HepG2 (cell line): ENCODE results near the gene TTC39B. TPM values are rescaled to one million over a fixed set of nuclear protein-coding genes. Genes with fewer than 3 reads are reported as not detected.

Experiments used
- ASH2L ChIP-seq: fragments of 300-600, 200-600 bp; sonication (generic); IDR thresholded peaks from 2 replicates; pipeline ENCODE4 v1.7.0; 2017; ENCODE audit warnings: low read depth, mild to moderate bottlenecking, moderate library complexity, mixed read lengths, low read length; ENCODE audit not compliant: insufficient read length
- FOSL2 ChIP-seq: sonication (generic); formaldehyde crosslinking; IDR thresholded peaks from 2 replicates; pipeline ENCODE4 v1.4.0; 2020; ENCODE audit warnings: missing genetic modification reagents
- FOXK2 ChIP-seq: fragments of 450-650 bp; IDR thresholded peaks from 2 replicates; pipeline ENCODE4 v1.6.1; 2016
- MED1 ChIP-seq: sonication (generic); formaldehyde crosslinking; IDR thresholded peaks from 2 replicates; pipeline ENCODE4 v1.4.0; 2020; ENCODE audit warnings: missing genetic modification reagents
- NR1H2 ChIP-seq: sonication (generic); formaldehyde crosslinking; IDR thresholded peaks from 2 replicates; pipeline ENCODE4 v1.8.1; 2022; ENCODE audit warnings: low read depth, missing genetic modification reagents, borderline replicate concordance
- PHB2 ChIP-seq: fragments of 450-650 bp; IDR thresholded peaks from 2 replicates; pipeline ENCODE4 v1.6.1; 2018; ENCODE audit not compliant: partially characterized antibody
- RARA ChIP-seq: IDR thresholded peaks from 2 replicates; pipeline ENCODE4 v1.6.1; 2016; ENCODE audit warnings: missing genetic modification reagents, missing compliant biosample characterization
- SIX1 ChIP-seq: sonication (generic); formaldehyde crosslinking; IDR thresholded peaks from 2 replicates; pipeline ENCODE4 v1.4.0; 2020; ENCODE audit warnings: missing genetic modification reagents, borderline replicate concordance
- TARDBP ChIP-seq: sonication (generic); formaldehyde crosslinking; IDR thresholded peaks from 2 replicates; pipeline ENCODE4 v1.8.0; 2022; ENCODE audit warnings: mild to moderate bottlenecking, missing genetic modification reagents
- ZFY ChIP-seq: sonication (generic); formaldehyde crosslinking; IDR thresholded peaks from 2 replicates; pipeline ENCODE4 v1.4.0; 2020; ENCODE audit warnings: missing genetic modification reagents
- ZNF224 ChIP-seq: sonication (generic); formaldehyde crosslinking; IDR thresholded peaks from 2 replicates; pipeline ENCODE4 v1.5.0; 2020; ENCODE audit warnings: mild to moderate bottlenecking, missing genetic modification reagents
- ZNF496 ChIP-seq: sonication (generic); formaldehyde crosslinking; IDR thresholded peaks from 2 replicates; pipeline ENCODE4 v1.8.1; 2023; ENCODE audit warnings: mild to moderate bottlenecking, moderate library complexity, missing genetic modification reagents; ENCODE audit not compliant: insufficient replicate concordance
- ZNF672 ChIP-seq: sonication (generic); formaldehyde crosslinking; IDR thresholded peaks from 2 replicates; pipeline ENCODE4 v1.8.1; 2022; ENCODE audit warnings: missing genetic modification reagents
- ZNF749 ChIP-seq: sonication (generic); formaldehyde crosslinking; IDR thresholded peaks from 2 replicates; pipeline ENCODE4 v1.8.0; 2022; ENCODE audit warnings: mild to moderate bottlenecking, missing genetic modification reagents, moderate library complexity, borderline replicate concordance
- polyA plus RNA-seq, 8 experiments: library from polyadenylated mRNA; depleted of rRNA in 3 of 8; stranded (reverse) in 7 of 8; unstranded in 1 of 8; fragments of >200 nt; fragmentation: Illumina TruSeq in 4 of 8; extraction: Trizol in 4 of 8; gene quantifications; 2 replicates each; pipeline versions ENCODE4 v1.2.1 to v1.2.3, GENCODE V29; 2011 to 2016; ENCODE audit warnings: low read depth in 4 of 8, missing spikeins in 1 of 8, mixed read lengths in 1 of 8; ENCODE audit not compliant: insufficient read depth in 1 of 8
- total RNA-seq, 5 experiments: library from RNA; depleted of rRNA; stranded (reverse); fragments of >200 nt; fragmentation: Illumina TruSeq; extraction: Trizol; gene quantifications; 2 replicates each; pipeline ENCODE4 v1.2.3, GENCODE V29; 2016; ENCODE audit warnings: low read depth in 1 of 5
- TF ChIP-seq, protein P1 (sequence below): sonication (generic); formaldehyde crosslinking; conservative IDR thresholded peaks from 2 replicates; pipeline ENCODE4 v1.5.0; 2020; ENCODE audit warnings: missing genetic modification reagents
- TF ChIP-seq, protein P2 (sequence below): sonication (generic); formaldehyde crosslinking; IDR thresholded peaks from 2 replicates; pipeline ENCODE4 v1.8.0; 2022; ENCODE audit warnings: mild to moderate bottlenecking, missing genetic modification reagents, moderate library complexity
- TF ChIP-seq, protein P3 (sequence below): sonication (generic); formaldehyde crosslinking; conservative IDR thresholded peaks from 2 replicates; pipeline ENCODE4 v1.4.0; 2020; ENCODE audit warnings: mild to moderate bottlenecking, missing genetic modification reagents, moderate library complexity
- TF ChIP-seq, protein P4 (sequence below): sonication (generic); formaldehyde crosslinking; IDR thresholded peaks from 2 replicates; pipeline ENCODE4 v1.4.0; 2020; ENCODE audit warnings: missing genetic modification reagents; ENCODE audit errors: not compliant biosample characterization
- TF ChIP-seq, protein P5 (sequence below): IDR thresholded peaks from 2 replicates; pipeline ENCODE4 v1.4.0; 2020; ENCODE audit warnings: mild to moderate bottlenecking, missing genetic modification reagents

The TTC39B gene
- total and polyA plus RNA-seq, 2 of the 13 experiments (the other 11 are each of a cell fraction or from before 2014, with no cell fraction given), result 14.3 to 19.4 TPM

DNA sequence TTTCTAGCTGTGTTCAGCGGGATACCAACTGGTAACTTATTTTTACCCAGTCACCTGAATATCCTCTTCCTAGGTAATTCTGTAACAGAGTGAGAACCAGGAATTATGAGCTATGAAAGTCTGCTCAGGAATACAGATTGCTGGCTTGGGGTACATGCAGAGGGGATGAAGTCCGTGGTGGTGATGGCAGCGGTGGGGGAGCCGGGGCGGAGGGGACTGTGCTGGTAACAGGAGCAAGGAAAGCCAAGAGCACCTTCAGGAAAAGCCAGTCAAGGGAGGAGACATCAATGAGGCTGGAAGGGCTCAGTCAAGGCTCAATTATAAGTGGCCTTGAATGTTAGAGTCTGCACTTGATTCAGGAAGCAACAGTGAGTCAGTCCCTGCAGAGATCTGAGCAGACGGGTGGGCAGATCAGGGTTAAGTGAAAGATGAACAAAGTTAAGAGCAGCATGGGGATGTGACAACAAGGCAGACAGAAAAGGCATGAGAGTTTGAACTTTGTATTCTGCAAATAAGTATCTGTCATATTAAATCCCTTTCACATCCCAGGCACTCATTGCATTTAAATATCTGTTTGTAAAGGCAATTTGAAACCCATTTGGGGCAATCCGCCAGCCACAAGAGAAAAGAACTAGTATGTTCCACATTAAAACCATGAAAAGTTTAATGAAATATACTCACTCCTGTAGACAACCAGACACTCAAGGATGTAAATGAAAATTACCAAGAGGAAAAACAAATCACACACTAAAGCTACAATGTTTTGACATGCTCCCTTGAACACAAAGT is 101.2 kb downstream of the TTC39B start (continued):
- TF ChIP-seq ZFY (CRISPR knock-in tag) (no peak), RARA (CRISPR knock-in tag) (0 out of 2 replicates have a peak, but pooled peaks have one; percentile 6), SIX1 (CRISPR knock-in tag) (peak; percentile 29; the same call in 1 of the 2 replicates), MED1 (CRISPR knock-in tag) (0 out of 2 replicates have a peak, but pooled peaks have one; percentile 26), PHB2 (no peak), FOSL2 (CRISPR knock-in tag) (0 out of 2 replicates have a peak, but pooled peaks have one; percentile 30), ZNF224 (no peak), NR1H2 (CRISPR knock-in tag) (no peak), ZNF672 (CRISPR knock-in tag) (no peak), ZNF496 (CRISPR knock-in tag) (no peak), FOXK2 (0 out of 2 replicates have a peak, but pooled peaks have one; percentile 27), ZNF749 (CRISPR knock-in tag) (no peak), TARDBP (CRISPR knock-in tag) (no peak), ASH2L (no peak)
- TF ChIP-seq, protein P1, sequence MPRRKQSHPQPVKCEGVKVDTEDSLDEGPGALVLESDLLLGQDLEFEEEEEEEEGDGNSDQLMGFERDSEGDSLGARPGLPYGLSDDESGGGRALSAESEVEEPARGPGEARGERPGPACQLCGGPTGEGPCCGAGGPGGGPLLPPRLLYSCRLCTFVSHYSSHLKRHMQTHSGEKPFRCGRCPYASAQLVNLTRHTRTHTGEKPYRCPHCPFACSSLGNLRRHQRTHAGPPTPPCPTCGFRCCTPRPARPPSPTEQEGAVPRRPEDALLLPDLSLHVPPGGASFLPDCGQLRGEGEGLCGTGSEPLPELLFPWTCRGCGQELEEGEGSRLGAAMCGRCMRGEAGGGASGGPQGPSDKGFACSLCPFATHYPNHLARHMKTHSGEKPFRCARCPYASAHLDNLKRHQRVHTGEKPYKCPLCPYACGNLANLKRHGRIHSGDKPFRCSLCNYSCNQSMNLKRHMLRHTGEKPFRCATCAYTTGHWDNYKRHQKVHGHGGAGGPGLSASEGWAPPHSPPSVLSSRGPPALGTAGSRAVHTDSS (CRISPR knock-in tag), result no peak
- TF ChIP-seq, protein P2, sequence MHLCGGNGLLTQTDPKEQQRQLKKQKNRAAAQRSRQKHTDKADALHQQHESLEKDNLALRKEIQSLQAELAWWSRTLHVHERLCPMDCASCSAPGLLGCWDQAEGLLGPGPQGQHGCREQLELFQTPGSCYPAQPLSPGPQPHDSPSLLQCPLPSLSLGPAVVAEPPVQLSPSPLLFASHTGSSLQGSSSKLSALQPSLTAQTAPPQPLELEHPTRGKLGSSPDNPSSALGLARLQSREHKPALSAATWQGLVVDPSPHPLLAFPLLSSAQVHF (CRISPR knock-in tag), result no peak
- TF ChIP-seq, protein P3, sequence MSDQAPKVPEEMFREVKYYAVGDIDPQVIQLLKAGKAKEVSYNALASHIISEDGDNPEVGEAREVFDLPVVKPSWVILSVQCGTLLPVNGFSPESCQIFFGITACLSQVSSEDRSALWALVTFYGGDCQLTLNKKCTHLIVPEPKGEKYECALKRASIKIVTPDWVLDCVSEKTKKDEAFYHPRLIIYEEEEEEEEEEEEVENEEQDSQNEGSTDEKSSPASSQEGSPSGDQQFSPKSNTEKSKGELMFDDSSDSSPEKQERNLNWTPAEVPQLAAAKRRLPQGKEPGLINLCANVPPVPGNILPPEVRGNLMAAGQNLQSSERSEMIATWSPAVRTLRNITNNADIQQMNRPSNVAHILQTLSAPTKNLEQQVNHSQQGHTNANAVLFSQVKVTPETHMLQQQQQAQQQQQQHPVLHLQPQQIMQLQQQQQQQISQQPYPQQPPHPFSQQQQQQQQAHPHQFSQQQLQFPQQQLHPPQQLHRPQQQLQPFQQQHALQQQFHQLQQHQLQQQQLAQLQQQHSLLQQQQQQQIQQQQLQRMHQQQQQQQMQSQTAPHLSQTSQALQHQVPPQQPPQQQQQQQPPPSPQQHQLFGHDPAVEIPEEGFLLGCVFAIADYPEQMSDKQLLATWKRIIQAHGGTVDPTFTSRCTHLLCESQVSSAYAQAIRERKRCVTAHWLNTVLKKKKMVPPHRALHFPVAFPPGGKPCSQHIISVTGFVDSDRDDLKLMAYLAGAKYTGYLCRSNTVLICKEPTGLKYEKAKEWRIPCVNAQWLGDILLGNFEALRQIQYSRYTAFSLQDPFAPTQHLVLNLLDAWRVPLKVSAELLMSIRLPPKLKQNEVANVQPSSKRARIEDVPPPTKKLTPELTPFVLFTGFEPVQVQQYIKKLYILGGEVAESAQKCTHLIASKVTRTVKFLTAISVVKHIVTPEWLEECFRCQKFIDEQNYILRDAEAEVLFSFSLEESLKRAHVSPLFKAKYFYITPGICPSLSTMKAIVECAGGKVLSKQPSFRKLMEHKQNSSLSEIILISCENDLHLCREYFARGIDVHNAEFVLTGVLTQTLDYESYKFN, result peak; percentile 66
- TF ChIP-seq, protein P4, sequence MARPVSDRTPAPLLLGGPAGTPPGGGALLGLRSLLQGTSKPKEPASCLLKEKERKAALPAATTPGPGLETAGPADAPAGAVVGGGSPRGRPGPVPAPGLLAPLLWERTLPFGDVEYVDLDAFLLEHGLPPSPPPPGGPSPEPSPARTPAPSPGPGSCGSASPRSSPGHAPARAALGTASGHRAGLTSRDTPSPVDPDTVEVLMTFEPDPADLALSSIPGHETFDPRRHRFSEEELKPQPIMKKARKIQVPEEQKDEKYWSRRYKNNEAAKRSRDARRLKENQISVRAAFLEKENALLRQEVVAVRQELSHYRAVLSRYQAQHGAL (CRISPR knock-in tag), result no peak
- TF ChIP-seq, protein P5, sequence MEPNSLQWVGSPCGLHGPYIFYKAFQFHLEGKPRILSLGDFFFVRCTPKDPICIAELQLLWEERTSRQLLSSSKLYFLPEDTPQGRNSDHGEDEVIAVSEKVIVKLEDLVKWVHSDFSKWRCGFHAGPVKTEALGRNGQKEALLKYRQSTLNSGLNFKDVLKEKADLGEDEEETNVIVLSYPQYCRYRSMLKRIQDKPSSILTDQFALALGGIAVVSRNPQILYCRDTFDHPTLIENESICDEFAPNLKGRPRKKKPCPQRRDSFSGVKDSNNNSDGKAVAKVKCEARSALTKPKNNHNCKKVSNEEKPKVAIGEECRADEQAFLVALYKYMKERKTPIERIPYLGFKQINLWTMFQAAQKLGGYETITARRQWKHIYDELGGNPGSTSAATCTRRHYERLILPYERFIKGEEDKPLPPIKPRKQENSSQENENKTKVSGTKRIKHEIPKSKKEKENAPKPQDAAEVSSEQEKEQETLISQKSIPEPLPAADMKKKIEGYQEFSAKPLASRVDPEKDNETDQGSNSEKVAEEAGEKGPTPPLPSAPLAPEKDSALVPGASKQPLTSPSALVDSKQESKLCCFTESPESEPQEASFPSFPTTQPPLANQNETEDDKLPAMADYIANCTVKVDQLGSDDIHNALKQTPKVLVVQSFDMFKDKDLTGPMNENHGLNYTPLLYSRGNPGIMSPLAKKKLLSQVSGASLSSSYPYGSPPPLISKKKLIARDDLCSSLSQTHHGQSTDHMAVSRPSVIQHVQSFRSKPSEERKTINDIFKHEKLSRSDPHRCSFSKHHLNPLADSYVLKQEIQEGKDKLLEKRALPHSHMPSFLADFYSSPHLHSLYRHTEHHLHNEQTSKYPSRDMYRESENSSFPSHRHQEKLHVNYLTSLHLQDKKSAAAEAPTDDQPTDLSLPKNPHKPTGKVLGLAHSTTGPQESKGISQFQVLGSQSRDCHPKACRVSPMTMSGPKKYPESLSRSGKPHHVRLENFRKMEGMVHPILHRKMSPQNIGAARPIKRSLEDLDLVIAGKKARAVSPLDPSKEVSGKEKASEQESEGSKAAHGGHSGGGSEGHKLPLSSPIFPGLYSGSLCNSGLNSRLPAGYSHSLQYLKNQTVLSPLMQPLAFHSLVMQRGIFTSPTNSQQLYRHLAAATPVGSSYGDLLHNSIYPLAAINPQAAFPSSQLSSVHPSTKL (CRISPR knock-in tag), result peak; percentile 43; the same call in 1 of the 2 replicates
